Measurements from ENCODE around the gene THOP1.

- TF ChIP-seq CTCF (IDR thresholded peaks at IDR 0.05), result no peak
- TF ChIP-seq EZH2 (IDR thresholded peaks at IDR 0.05), result no peak
- no peak for TF ChIP-seq EZH2phosphoT487 (IDR thresholded peaks at IDR 0.05)
Observed at GRCh38 chr19:2765376-2765775, 19.9 kb upstream of the THOP1 start.

All from neural progenitor cell (in vitro differentiated cells).